Measurements from ENCODE around the gene MCF2L2. TPM values are rescaled to one million over a fixed set of nuclear protein-coding genes. Genes with fewer than 3 reads are reported as not detected.

The MCF2L2 gene
- total RNA-seq, 1 experiment from 2014 or later = 3.4 TPM

GRCh38 chr3:183342824-183343223 is 85.6 kb downstream of the MCF2L2 start:
- H3K4me1 Mint-ChIP-seq (ENCODE audit: insufficient read depth, unreplicated experiment) = peaks cover 6% of the 10 kb centered on the region
- ChIA-PET CTCF (interaction anchor here (0.6 kb wide), 1 partner anchor 9 kb away, joined by 6 read pairs; no protein-coding TSS in a partner anchor), POLR2A (interaction anchor here (0.6 to 1.0 kb wide), 3 partner anchors 9 to 27 kb away, joined by 3 to 4 read pairs (median 4); no protein-coding TSS in a partner anchor)
- no peak overlapping the region for H3K4me3 Mint-ChIP-seq (ENCODE audit: unreplicated experiment)
- H3K9me3 Mint-ChIP-seq (ENCODE audit: unreplicated experiment) = peaks cover 17% of the 10 kb centered on the region
- TF ChIP-seq, protein P1, sequence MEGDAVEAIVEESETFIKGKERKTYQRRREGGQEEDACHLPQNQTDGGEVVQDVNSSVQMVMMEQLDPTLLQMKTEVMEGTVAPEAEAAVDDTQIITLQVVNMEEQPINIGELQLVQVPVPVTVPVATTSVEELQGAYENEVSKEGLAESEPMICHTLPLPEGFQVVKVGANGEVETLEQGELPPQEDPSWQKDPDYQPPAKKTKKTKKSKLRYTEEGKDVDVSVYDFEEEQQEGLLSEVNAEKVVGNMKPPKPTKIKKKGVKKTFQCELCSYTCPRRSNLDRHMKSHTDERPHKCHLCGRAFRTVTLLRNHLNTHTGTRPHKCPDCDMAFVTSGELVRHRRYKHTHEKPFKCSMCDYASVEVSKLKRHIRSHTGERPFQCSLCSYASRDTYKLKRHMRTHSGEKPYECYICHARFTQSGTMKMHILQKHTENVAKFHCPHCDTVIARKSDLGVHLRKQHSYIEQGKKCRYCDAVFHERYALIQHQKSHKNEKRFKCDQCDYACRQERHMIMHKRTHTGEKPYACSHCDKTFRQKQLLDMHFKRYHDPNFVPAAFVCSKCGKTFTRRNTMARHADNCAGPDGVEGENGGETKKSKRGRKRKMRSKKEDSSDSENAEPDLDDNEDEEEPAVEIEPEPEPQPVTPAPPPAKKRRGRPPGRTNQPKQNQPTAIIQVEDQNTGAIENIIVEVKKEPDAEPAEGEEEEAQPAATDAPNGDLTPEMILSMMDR (IDR thresholded peaks at IDR 0.05; ENCODE audit: unreplicated experiment) = no peak
- peak overlapping the region; percentile 6 for H3K27ac Mint-ChIP-seq (ENCODE audit: low read depth, unreplicated experiment)
- no peak for DNase-seq (ENCODE audit: unreplicated experiment)
- intact Hi-C loops (cut with micrococcal nuclease) = no loop called here
- H3K36me3 Mint-ChIP-seq (ENCODE audit: insufficient read depth, unreplicated experiment) = no peaks in the 10 kb centered on the region
- no TSS peak for BruUV-seq (replicated peaks)
- H3K27me3 Mint-ChIP-seq (ENCODE audit: insufficient read depth, unreplicated experiment) = no peaks in the 10 kb centered on the region

GRCh38 chr3:183341545-183342288 is 86.7 kb downstream of the MCF2L2 start:
- ChIA-PET POLR2A (no interaction called here), CTCF (interaction anchor here (1.0 kb wide), 1 partner anchor 11 kb away, joined by 3 read pairs; no protein-coding TSS in a partner anchor)
- TF ChIP-seq, protein P1 (IDR thresholded peaks at IDR 0.05; ENCODE audit: unreplicated experiment) = no peak
- no peaks in the 10 kb centered on the region for H3K4me1 Mint-ChIP-seq (ENCODE audit: insufficient read depth, unreplicated experiment)
- H3K36me3 Mint-ChIP-seq (ENCODE audit: insufficient read depth, unreplicated experiment) = no peaks in the 10 kb centered on the region
- peaks cover 17% of the 10 kb centered on the region for H3K9me3 Mint-ChIP-seq (ENCODE audit: unreplicated experiment)
- H3K27me3 Mint-ChIP-seq (ENCODE audit: insufficient read depth, unreplicated experiment) = no peaks in the 10 kb centered on the region
- no peak for DNase-seq (ENCODE audit: unreplicated experiment)
- intact Hi-C loops (cut with micrococcal nuclease) = no loop called here
- no peak overlapping the region for H3K27ac Mint-ChIP-seq (ENCODE audit: low read depth, unreplicated experiment)
- no peak overlapping the region for H3K4me3 Mint-ChIP-seq (ENCODE audit: unreplicated experiment)
- no TSS peak for BruUV-seq (replicated peaks)

DNA sequence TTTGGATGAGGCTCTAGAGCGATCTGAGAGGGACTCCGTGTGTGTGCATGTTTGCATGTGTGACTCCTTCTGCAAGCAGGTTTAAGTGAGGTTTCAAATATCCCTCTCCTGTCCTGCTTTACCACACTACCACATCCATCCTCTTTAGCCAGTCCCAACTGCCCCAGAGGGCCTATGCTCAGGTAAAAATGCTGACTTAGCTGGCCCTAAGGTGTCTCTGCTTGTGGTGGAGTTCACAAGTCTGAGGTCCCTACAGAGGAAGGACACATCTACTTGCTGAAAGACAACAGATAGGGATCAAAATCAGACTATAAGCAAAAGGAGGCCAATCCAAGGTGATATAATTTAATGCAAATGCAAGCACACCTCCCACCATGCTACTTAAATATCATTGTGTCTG is 88.2 kb downstream of the MCF2L2 start:
- intact Hi-C loops (cut with micrococcal nuclease) = no loop called here
- TF ChIP-seq, protein P1 (IDR thresholded peaks at IDR 0.05; ENCODE audit: unreplicated experiment) = no peak
- no TSS peak for BruUV-seq (replicated peaks)
- ChIA-PET CTCF (no interaction called here), POLR2A (no interaction called here)
- Mint-ChIP-seq H3K27me3 (ENCODE audit: insufficient read depth, unreplicated experiment) (no peaks in the 10 kb centered on the region), H3K27ac (ENCODE audit: low read depth, unreplicated experiment) (no peak overlapping the region), H3K4me1 (ENCODE audit: insufficient read depth, unreplicated experiment) (no peaks in the 10 kb centered on the region), H3K4me3 (ENCODE audit: unreplicated experiment) (no peak overlapping the region), H3K36me3 (ENCODE audit: insufficient read depth, unreplicated experiment) (no peaks in the 10 kb centered on the region), H3K9me3 (ENCODE audit: unreplicated experiment) (peaks cover 3% of the 10 kb centered on the region)
- DNase-seq (ENCODE audit: unreplicated experiment) = no peak

DNA sequence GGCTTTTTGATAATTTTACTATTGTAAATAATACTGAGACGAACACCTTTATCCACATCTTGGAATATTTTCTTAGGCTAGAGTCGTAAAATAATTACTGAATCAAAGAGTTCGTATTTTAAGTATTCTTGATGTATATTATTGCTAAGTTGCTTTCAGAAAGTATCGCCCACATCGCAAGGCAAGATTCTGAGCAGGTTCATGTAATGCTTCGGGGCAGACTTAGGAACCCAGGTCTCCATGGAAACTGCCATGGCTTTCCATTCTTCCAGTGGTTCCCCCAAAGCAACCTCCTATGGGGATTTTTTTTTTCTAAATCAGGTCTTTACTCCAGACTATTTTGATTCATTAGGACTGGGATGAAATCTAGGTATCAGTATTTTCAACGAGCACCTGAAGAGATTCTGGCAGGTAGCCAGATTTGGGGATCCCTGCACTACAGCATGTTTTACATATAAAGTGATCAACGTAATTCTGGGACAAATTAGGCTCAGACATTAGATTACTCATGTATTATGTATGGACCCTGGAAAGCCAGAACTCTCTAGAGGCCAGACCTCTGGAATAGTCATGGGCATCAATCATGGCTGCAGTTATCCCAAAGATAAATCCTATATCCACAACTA is 88.8 kb downstream of the MCF2L2 start:
- BruUV-seq (replicated peaks) = no TSS peak

More for the DNA sequence above, 88.8 kb downstream of the MCF2L2 start:
- Mint-ChIP-seq H3K36me3 (ENCODE audit: insufficient read depth, unreplicated experiment) (no peaks in the 10 kb centered on the region), H3K27ac (ENCODE audit: low read depth, unreplicated experiment) (no peak overlapping the region), H3K4me3 (ENCODE audit: unreplicated experiment) (no peak overlapping the region), H3K4me1 (ENCODE audit: insufficient read depth, unreplicated experiment) (no peaks in the 10 kb centered on the region), H3K27me3 (ENCODE audit: insufficient read depth, unreplicated experiment) (no peaks in the 10 kb centered on the region), H3K9me3 (ENCODE audit: unreplicated experiment) (no peaks in the 10 kb centered on the region)
- no peak for DNase-seq (ENCODE audit: unreplicated experiment)
- ChIA-PET CTCF (interaction anchor here (0.5 kb wide), 1 partner anchor 80 kb away, joined by 3 read pairs; no protein-coding TSS in a partner anchor), POLR2A (no interaction called here)
- intact Hi-C loops (cut with micrococcal nuclease) = no loop called here
- TF ChIP-seq, protein P1 (IDR thresholded peaks at IDR 0.05; ENCODE audit: unreplicated experiment) = no peak
